Prostate gland (tissue), 2 donors: ENCODE measurements around the gene ORAI3.
A peak's percentile ranks its signal among the peaks of the same experiment; 100 is the strongest.

Source experiments
- CTCF ChIP-seq, 4 experiments: fragments of 200-600 bp in 2 of 4; fragments of 450-650 bp in 2 of 4; sonication (generic) in 2 of 4; IDR thresholded peaks; 1 replicate in 3 of 4; 2 replicates in 1 of 4; pipeline ENCODE4 v1.5.1; 2016 to 2019; ENCODE audit warnings: antibody characterized with exemption in 4 of 4, mild to moderate bottlenecking in 2 of 4, moderate library complexity in 2 of 4
- POLR2A ChIP-seq: fragments of 450-650 bp; IDR thresholded peaks from one replicate; pipeline ENCODE4 v1.6.1; 2016; ENCODE audit warnings: antibody characterized with exemption, mild to moderate bottlenecking
- POLR2AphosphoS5 ChIP-seq: sonication (generic); formaldehyde crosslinking; IDR thresholded peaks from one replicate; pipeline ENCODE4 v1.6.1; 2017; ENCODE audit warnings: antibody characterized with exemption

GRCh38 chr16:30947859-30948666, 805 bp upstream of the ORAI3 start:
- TF ChIP-seq CTCF (IDR thresholded peaks at IDR 0.05): no peak
- peak; percentile 84 for TF ChIP-seq POLR2AphosphoS5
- TF ChIP-seq POLR2A: no peak
